Activated CD4-positive, alpha-beta T cell treated with anti-CD3 and anti-CD28 coated beads, Interleukin-2, amount 10 ng/mL, durations not matched to agents 7 days and 5 days (primary cell): ENCODE data around the gene PDE4D. TPM values are rescaled to one million over a fixed set of nuclear protein-coding genes. Genes with fewer than 3 reads are reported as not detected.

ENCODE experiments used
- CTCF ChIA-PET: fragments of 350-600 bp; sonication (Branson Sonifier 250); formaldehyde crosslinking; loops from one replicate; lab custom pipeline; 2021; ENCODE audit warnings: antibody characterized with exemption; lab: Charles Lee
- POLR2A ChIA-PET: fragments of 350-600 bp; sonication (Branson Sonifier 250); formaldehyde crosslinking; loops from one replicate; lab custom pipeline; 2021; ENCODE audit warnings: antibody characterized with exemption; lab: Charles Lee
- DNase-seq: peaks from one replicate; pipeline ENCODE4 v3.0.0-alpha.2; 2020
- H3K27ac Mint-ChIP-seq: one replicate; pipeline ENCODE4 v1.8.0; 2021; ENCODE audit warnings: mild to moderate bottlenecking, moderate library complexity, mixed read lengths
- H3K27me3 Mint-ChIP-seq: one replicate; pipeline ENCODE4 v1.8.0; 2021; ENCODE audit warnings: mixed read lengths
- H3K36me3 Mint-ChIP-seq: one replicate; pipeline ENCODE4 v1.8.0; 2021; ENCODE audit warnings: low read depth, mixed read lengths
- H3K4me1 Mint-ChIP-seq: one replicate; pipeline ENCODE4 v1.8.0; 2021; ENCODE audit warnings: mixed read lengths
- H3K4me3 Mint-ChIP-seq: one replicate; pipeline ENCODE4 v1.8.0; 2021; ENCODE audit warnings: mild to moderate bottlenecking, moderate library complexity, mixed read lengths
- H3K9me3 Mint-ChIP-seq: one replicate; pipeline ENCODE4 v1.8.0; 2021; ENCODE audit warnings: mixed read lengths
- total RNA-seq, 2 experiments: library from RNA; stranded (reverse); gene quantifications; one replicate each; pipeline ENCODE4 v1.2.3, GENCODE V29; 2021

The PDE4D gene
- total RNA-seq, 2 experiments from 2014 or later = 62.0 to 67.8 TPM

- no peak overlapping the region for H3K4me3 Mint-ChIP-seq
- no peaks in the 10 kb centered on the region for H3K36me3 Mint-ChIP-seq
- H3K9me3 Mint-ChIP-seq = peaks cover 12% of the 10 kb centered on the region
- H3K27ac Mint-ChIP-seq = no peak overlapping the region
- no peaks in the 10 kb centered on the region for H3K27me3 Mint-ChIP-seq
- ChIA-PET POLR2A (no interaction called here), CTCF (interaction anchor here (0.6 kb wide), 1 partner anchor 187 kb away, joined by 3 read pairs; no protein-coding TSS in a partner anchor)
- no peaks in the 10 kb centered on the region for H3K4me1 Mint-ChIP-seq
- DNase-seq = no peak
Measured at GRCh38 chr5:59715228-59715627, 178.3 kb downstream of the PDE4D start.

- POLR2A ChIA-PET = no interaction called here
- Mint-ChIP-seq H3K27ac (no peak overlapping the region), H3K4me1 (no peaks in the 10 kb centered on the region), H3K27me3 (no peaks in the 10 kb centered on the region), H3K36me3 (no peaks in the 10 kb centered on the region), H3K9me3 (peaks cover 12% of the 10 kb centered on the region), H3K4me3 (no peak overlapping the region)
- no peak for DNase-seq
- CTCF ChIA-PET = no interaction called here
Measured at GRCh38 chr5:59713498-59713844, 180.1 kb downstream of the PDE4D start.

- Mint-ChIP-seq H3K27me3 (no peaks in the 10 kb centered on the region), H3K36me3 (no peaks in the 10 kb centered on the region), H3K9me3 (peaks cover 12% of the 10 kb centered on the region), H3K4me1 (no peaks in the 10 kb centered on the region), H3K4me3 (no peak overlapping the region), H3K27ac (no peak overlapping the region)
- CTCF ChIA-PET = no interaction called here
- POLR2A ChIA-PET = no interaction called here
- DNase-seq = no peak
Measured at GRCh38 chr5:59712836-59713497, 180.6 kb downstream of the PDE4D start.

- no peaks in the 10 kb centered on the region for H3K36me3 Mint-ChIP-seq
- no peak overlapping the region for H3K4me3 Mint-ChIP-seq
- no peak for DNase-seq
- ChIA-PET CTCF (no interaction called here), POLR2A (no interaction called here)
- no peaks in the 10 kb centered on the region for H3K27me3 Mint-ChIP-seq
- no peaks in the 10 kb centered on the region for H3K4me1 Mint-ChIP-seq
- peaks cover 12% of the 10 kb centered on the region for H3K9me3 Mint-ChIP-seq
- no peak overlapping the region for H3K27ac Mint-ChIP-seq
Measured at GRCh38 chr5:59711310-59711709, 182.2 kb downstream of the PDE4D start.

GRCh38 chr5:59709846-59710245 lies 183.7 kb downstream of the PDE4D start:
- Mint-ChIP-seq H3K4me1 (no peaks in the 10 kb centered on the region), H3K27me3 (no peaks in the 10 kb centered on the region), H3K36me3 (no peaks in the 10 kb centered on the region), H3K9me3 (peaks cover 12% of the 10 kb centered on the region), H3K4me3 (no peak overlapping the region), H3K27ac (no peak overlapping the region)
- CTCF ChIA-PET = no interaction called here
- POLR2A ChIA-PET = no interaction called here
- DNase-seq = no peak

GRCh38 chr5:59709346-59709821 lies 184.1 kb downstream of the PDE4D start:
- H3K9me3 Mint-ChIP-seq = peaks cover 12% of the 10 kb centered on the region
- DNase-seq = no peak
- H3K4me3 Mint-ChIP-seq = no peak overlapping the region
- H3K27ac Mint-ChIP-seq = no peak overlapping the region
- ChIA-PET POLR2A (no interaction called here), CTCF (interaction anchor here (1.1 to 1.7 kb wide), 2 partner anchors 10 to 17 kb away, joined by 3 to 4 read pairs; no protein-coding TSS in a partner anchor)
- no peaks in the 10 kb centered on the region for H3K36me3 Mint-ChIP-seq
- no peaks in the 10 kb centered on the region for H3K4me1 Mint-ChIP-seq
- H3K27me3 Mint-ChIP-seq = peaks cover 4% of the 10 kb centered on the region

- POLR2A ChIA-PET = no interaction called here
- no peak overlapping the region for H3K4me3 Mint-ChIP-seq
Measured at GRCh38 chr5:59704936-59705335, 188.6 kb downstream of the PDE4D start.

GRCh38 chr5:59703789-59704188 lies 189.7 kb downstream of the PDE4D start:
- POLR2A ChIA-PET = no interaction called here
- no peaks in the 10 kb centered on the region for H3K9me3 Mint-ChIP-seq
- no peak for DNase-seq

More at GRCh38 chr5:59704936-59705335, 188.6 kb downstream of the PDE4D start:
- H3K36me3 Mint-ChIP-seq = no peaks in the 10 kb centered on the region
- DNase-seq = no peak
- H3K27ac Mint-ChIP-seq = no peak overlapping the region
- no peaks in the 10 kb centered on the region for H3K4me1 Mint-ChIP-seq
- no peaks in the 10 kb centered on the region for H3K9me3 Mint-ChIP-seq
- peaks cover 6% of the 10 kb centered on the region for H3K27me3 Mint-ChIP-seq
- CTCF ChIA-PET = no interaction called here

GRCh38 chr5:59698207-59699178 lies 195.0 kb downstream of the PDE4D start:
- ChIA-PET POLR2A (interaction anchor here (0.7 kb wide), 1 partner anchor 32 kb away, joined by 3 read pairs; no protein-coding TSS in a partner anchor), CTCF (interaction anchor here (1.1 kb wide), 1 partner anchor 10 kb away, joined by 3 read pairs; no protein-coding TSS in a partner anchor)
- no peak overlapping the region for H3K4me3 Mint-ChIP-seq
- DNase-seq = no peak
- H3K36me3 Mint-ChIP-seq = no peaks in the 10 kb centered on the region
- H3K27me3 Mint-ChIP-seq = peaks cover 4% of the 10 kb centered on the region
- H3K9me3 Mint-ChIP-seq = no peaks in the 10 kb centered on the region
- H3K4me1 Mint-ChIP-seq = no peaks in the 10 kb centered on the region
- no peak overlapping the region for H3K27ac Mint-ChIP-seq

More at GRCh38 chr5:59703789-59704188, 189.7 kb downstream of the PDE4D start:
- Mint-ChIP-seq H3K36me3 (no peaks in the 10 kb centered on the region), H3K4me1 (no peaks in the 10 kb centered on the region), H3K27me3 (peaks cover 6% of the 10 kb centered on the region), H3K4me3 (no peak overlapping the region), H3K27ac (no peak overlapping the region)
- CTCF ChIA-PET = no interaction called here

GRCh38 chr5:59694411-59694810 lies 199.1 kb downstream of the PDE4D start:
- H3K27me3 Mint-ChIP-seq = peaks cover 9% of the 10 kb centered on the region
- H3K27ac Mint-ChIP-seq = no peak overlapping the region
- H3K36me3 Mint-ChIP-seq = no peaks in the 10 kb centered on the region
- H3K9me3 Mint-ChIP-seq = no peaks in the 10 kb centered on the region
- H3K4me3 Mint-ChIP-seq = no peak overlapping the region
- DNase-seq = no peak
- POLR2A ChIA-PET = no interaction called here
- no peaks in the 10 kb centered on the region for H3K4me1 Mint-ChIP-seq
- CTCF ChIA-PET = no interaction called here

GRCh38 chr5:59693492-59694309 lies 199.8 kb downstream of the PDE4D start:
- ChIA-PET POLR2A (no interaction called here), CTCF (interaction anchor here (0.6 to 0.9 kb wide), 2 partner anchors 15 to 31 kb away, joined by 3 to 4 read pairs; no protein-coding TSS in a partner anchor)
- DNase-seq = no peak
- Mint-ChIP-seq H3K4me1 (no peaks in the 10 kb centered on the region), H3K9me3 (no peaks in the 10 kb centered on the region), H3K36me3 (no peaks in the 10 kb centered on the region), H3K4me3 (no peak overlapping the region), H3K27me3 (peaks cover 10% of the 10 kb centered on the region), H3K27ac (no peak overlapping the region)

GRCh38 chr5:59685793-59686192 lies 207.7 kb downstream of the PDE4D start:
- Mint-ChIP-seq H3K9me3 (no peaks in the 10 kb centered on the region), H3K36me3 (no peaks in the 10 kb centered on the region), H3K4me3 (no peak overlapping the region), H3K27me3 (peaks cover 13% of the 10 kb centered on the region), H3K4me1 (no peaks in the 10 kb centered on the region), H3K27ac (no peak overlapping the region)
- DNase-seq = no peak
- POLR2A ChIA-PET = no interaction called here
- CTCF ChIA-PET = no interaction called here
